Adrenal gland (tissue), 5 donors: ENCODE measurements around the gene PSMG4.

Source experiments
- CTCF ChIP-seq, 6 experiments: fragments of 450-650 bp in 4 of 6; fragments of 200-600 bp in 2 of 6; sonication (generic) in 1 of 6; IDR thresholded peaks; 1 replicate in 5 of 6; 2 replicates in 1 of 6; pipeline versions ENCODE4 v1.5.1 to v1.8.0; 2016 to 2021; ENCODE audit warnings: antibody characterized with exemption in 6 of 6, mild to moderate bottlenecking in 2 of 6, moderate library complexity in 1 of 6
- POLR2A ChIP-seq, 2 donors: fragments of 450-650 bp; IDR thresholded peaks; one replicate each; pipeline ENCODE4 v1.6.1; 2017; ENCODE audit warnings: antibody characterized with exemption in 2 of 2, mild to moderate bottlenecking in 2 of 2, moderate library complexity in 1 of 2
- donor health status: DM: no; HTN: no; CAD: no.

- TF ChIP-seq CTCF (IDR thresholded peaks at IDR 0.05), result no peak
- no peak for TF ChIP-seq POLR2A (IDR thresholded peaks at IDR 0.05)
These were observed 31.6 kb downstream of the PSMG4 start for GRCh38 chr6:3290149-3290930.
